Osteocyte (in vitro differentiated cells): Measurements from ENCODE around the gene SCAMP2. TPM values are rescaled to one million over a fixed set of nuclear protein-coding genes. Genes with fewer than 3 reads are reported as not detected.

Experiments
- DNase-seq: peaks from one replicate; pipeline ENCODE4 v3.0.0; 2021; ENCODE audit warnings: mixed read lengths; ENCODE audit not compliant: unreplicated experiment; ENCODE audit errors: extremely low spot score
- H3K27ac Mint-ChIP-seq: one replicate; pipeline ENCODE4 v1.8.0; 2021; ENCODE audit warnings: mild to moderate bottlenecking, mixed read lengths; ENCODE audit not compliant: unreplicated experiment
- H3K27me3 Mint-ChIP-seq: one replicate; pipeline ENCODE4 v1.8.0; 2021; ENCODE audit warnings: mixed read lengths; ENCODE audit not compliant: unreplicated experiment
- H3K36me3 Mint-ChIP-seq: one replicate; pipeline ENCODE4 v1.8.0; 2021; ENCODE audit warnings: mixed read lengths; ENCODE audit not compliant: unreplicated experiment
- H3K4me1 Mint-ChIP-seq: one replicate; pipeline ENCODE4 v1.8.0; 2021; ENCODE audit warnings: mixed read lengths; ENCODE audit not compliant: unreplicated experiment
- H3K4me3 Mint-ChIP-seq: one replicate; pipeline ENCODE4 v1.8.0; 2021; ENCODE audit warnings: mild to moderate bottlenecking, moderate library complexity, mixed read lengths; ENCODE audit not compliant: unreplicated experiment
- H3K9me3 Mint-ChIP-seq: one replicate; pipeline ENCODE4 v1.8.0; 2021; ENCODE audit warnings: mixed read lengths; ENCODE audit not compliant: unreplicated experiment
- CTCF ChIP-seq: fragments of 200-600 bp; sonication (generic); IDR thresholded peaks from 2 replicates; pipeline ENCODE4 v1.5.0; 2021; ENCODE audit warnings: antibody characterized with exemption, mild to moderate bottlenecking, moderate library complexity
- total RNA-seq: library from RNA; stranded (reverse); gene quantifications from 2 replicates; pipeline ENCODE4 v1.2.1, GENCODE V29; 2021

SCAMP2 gene
- total RNA-seq, 1 donor from 2014 or later, result 73.4 TPM

- Mint-ChIP-seq H3K9me3 (no peaks in the 10 kb centered on the region), H3K36me3 (peaks cover 18% of the 10 kb centered on the region), H3K27ac (no peak overlapping the region), H3K4me3 (no peak overlapping the region), H3K4me1 (no peaks in the 10 kb centered on the region), H3K27me3 (no peaks in the 10 kb centered on the region)
- TF ChIP-seq CTCF, result no peak
- DNase-seq, result no peak
These were observed 72.5 kb downstream of the SCAMP2 start for GRCh38 chr15:74800559-74801094.

DNA sequence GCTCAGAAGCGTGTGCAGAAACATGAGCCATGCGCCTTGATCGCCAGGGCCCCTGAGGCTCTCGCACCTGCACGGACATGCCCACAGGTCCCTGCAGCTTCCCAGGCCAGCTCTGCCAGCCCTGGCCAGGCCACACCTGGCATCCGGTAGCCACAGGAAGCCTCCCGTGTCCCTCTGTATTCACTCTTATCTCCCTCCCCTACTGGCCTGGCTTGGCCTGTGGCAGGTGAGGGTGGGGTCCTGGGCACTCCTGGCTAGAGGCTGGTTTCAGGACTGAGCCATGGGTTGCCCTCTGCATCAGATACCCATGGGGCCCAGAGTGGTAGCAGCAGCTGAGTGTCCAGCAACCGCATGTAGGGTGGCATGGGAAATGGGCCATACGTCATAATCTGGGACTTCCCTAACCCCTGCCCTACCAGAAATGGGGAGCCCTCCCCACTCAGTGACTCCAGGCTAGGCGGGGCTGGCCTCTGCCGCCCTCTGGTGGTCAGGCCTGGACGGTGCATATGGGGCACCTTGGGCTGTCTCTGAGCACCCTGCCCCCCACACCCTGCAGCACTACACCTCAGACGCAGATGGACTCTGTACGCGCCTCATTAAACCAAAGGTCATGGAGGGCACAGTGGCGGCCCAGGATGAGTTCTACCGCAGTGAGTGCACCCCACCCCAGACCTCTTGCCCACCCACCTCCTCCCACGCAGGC is 73.2 kb downstream of the SCAMP2 start:
- peak; percentile 95 for TF ChIP-seq CTCF
- peaks cover 18% of the 10 kb centered on the region for H3K36me3 Mint-ChIP-seq
- no peaks in the 10 kb centered on the region for H3K9me3 Mint-ChIP-seq
- DNase-seq, result no peak
- no peak overlapping the region for H3K27ac Mint-ChIP-seq
- H3K4me3 Mint-ChIP-seq, result no peak overlapping the region
- no peaks in the 10 kb centered on the region for H3K27me3 Mint-ChIP-seq
- H3K4me1 Mint-ChIP-seq, result no peaks in the 10 kb centered on the region

- H3K27ac Mint-ChIP-seq, result no peak overlapping the region
These were observed 73.8 kb downstream of the SCAMP2 start for GRCh38 chr15:74799255-74799855.

GRCh38 chr15:74798388-74799254 is 74.5 kb downstream of the SCAMP2 start:
- Mint-ChIP-seq H3K36me3 (peaks cover 9% of the 10 kb centered on the region), H3K9me3 (no peaks in the 10 kb centered on the region), H3K4me1 (peaks cover 2% of the 10 kb centered on the region), H3K4me3 (no peak overlapping the region), H3K27me3 (no peaks in the 10 kb centered on the region), H3K27ac (no peak overlapping the region)
- no peak for DNase-seq
- TF ChIP-seq CTCF, result no peak

More at GRCh38 chr15:74799255-74799855, 73.8 kb downstream of the SCAMP2 start:
- no peak overlapping the region for H3K4me3 Mint-ChIP-seq
- peaks cover 2% of the 10 kb centered on the region for H3K4me1 Mint-ChIP-seq
- peaks cover 15% of the 10 kb centered on the region for H3K36me3 Mint-ChIP-seq
- H3K9me3 Mint-ChIP-seq, result no peaks in the 10 kb centered on the region
- no peak for DNase-seq
- H3K27me3 Mint-ChIP-seq, result no peaks in the 10 kb centered on the region
- no peak for TF ChIP-seq CTCF
